GM18511 (cell line): ENCODE results near the gene TNRC18.
"Not testable (repeated sequence)": the region's sequence is repeated elsewhere in the genome, so short reads cannot be mapped to it uniquely, and the experiment has no call there.

ENCODE experiments used
- ATAC-seq: cut with Tn5 transposase; IDR thresholded peaks from one replicate; pipeline ENCODE4 v1.9.1; 2021; ENCODE audit warnings: mild to moderate bottlenecking, moderate library complexity; ENCODE audit not compliant: unreplicated experiment

Gene TNRC18, protein sequence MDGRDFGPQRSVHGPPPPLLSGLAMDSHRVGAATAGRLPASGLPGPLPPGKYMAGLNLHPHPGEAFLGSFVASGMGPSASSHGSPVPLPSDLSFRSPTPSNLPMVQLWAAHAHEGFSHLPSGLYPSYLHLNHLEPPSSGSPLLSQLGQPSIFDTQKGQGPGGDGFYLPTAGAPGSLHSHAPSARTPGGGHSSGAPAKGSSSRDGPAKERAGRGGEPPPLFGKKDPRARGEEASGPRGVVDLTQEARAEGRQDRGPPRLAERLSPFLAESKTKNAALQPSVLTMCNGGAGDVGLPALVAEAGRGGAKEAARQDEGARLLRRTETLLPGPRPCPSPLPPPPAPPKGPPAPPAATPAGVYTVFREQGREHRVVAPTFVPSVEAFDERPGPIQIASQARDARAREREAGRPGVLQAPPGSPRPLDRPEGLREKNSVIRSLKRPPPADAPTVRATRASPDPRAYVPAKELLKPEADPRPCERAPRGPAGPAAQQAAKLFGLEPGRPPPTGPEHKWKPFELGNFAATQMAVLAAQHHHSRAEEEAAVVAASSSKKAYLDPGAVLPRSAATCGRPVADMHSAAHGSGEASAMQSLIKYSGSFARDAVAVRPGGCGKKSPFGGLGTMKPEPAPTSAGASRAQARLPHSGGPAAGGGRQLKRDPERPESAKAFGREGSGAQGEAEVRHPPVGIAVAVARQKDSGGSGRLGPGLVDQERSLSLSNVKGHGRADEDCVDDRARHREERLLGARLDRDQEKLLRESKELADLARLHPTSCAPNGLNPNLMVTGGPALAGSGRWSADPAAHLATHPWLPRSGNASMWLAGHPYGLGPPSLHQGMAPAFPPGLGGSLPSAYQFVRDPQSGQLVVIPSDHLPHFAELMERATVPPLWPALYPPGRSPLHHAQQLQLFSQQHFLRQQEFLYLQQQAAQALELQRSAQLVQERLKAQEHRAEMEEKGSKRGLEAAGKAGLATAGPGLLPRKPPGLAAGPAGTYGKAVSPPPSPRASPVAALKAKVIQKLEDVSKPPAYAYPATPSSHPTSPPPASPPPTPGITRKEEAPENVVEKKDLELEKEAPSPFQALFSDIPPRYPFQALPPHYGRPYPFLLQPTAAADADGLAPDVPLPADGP (N-terminal part only)

DNA sequence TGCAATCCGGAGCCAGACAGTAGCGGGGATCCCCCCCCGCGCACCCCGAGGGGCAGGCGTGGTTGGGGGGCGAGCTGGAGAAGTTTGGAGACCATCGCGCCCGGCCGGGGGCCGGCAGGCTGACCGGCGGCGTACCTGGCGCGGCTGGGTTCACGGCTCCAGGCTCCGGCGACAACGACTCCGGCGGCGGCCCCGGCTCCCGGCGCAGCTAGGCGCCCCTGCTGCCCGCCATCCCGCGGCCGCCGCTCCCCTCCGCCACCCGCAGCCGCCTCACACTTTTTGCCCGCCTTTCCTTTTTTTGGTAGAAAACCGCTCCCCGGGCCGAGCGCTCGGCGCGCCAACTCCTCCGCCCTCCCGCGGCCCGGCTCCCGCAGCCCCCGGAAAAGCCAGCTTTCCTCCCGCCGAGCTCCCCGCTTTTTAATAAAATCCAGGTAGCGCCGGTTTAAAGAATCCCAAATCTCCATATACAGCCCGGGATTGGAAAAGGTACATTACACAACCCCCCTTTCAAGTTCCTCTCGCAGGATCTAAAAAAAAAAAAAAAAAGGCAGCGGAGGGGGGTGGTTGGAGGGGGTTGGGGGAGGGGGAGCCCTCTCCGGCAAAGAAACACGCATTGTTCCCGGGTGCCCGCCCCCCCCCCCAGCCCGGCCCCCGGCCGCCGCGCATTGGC, at the start of gene TNRC18:
TSS of gene TNRC18 (minus strand) at position 529 of the 670 bp plus-strand sequence. CDS start 2,588 bp downstream, outside the sequence.
- ATAC-seq, result no peak

DNA sequence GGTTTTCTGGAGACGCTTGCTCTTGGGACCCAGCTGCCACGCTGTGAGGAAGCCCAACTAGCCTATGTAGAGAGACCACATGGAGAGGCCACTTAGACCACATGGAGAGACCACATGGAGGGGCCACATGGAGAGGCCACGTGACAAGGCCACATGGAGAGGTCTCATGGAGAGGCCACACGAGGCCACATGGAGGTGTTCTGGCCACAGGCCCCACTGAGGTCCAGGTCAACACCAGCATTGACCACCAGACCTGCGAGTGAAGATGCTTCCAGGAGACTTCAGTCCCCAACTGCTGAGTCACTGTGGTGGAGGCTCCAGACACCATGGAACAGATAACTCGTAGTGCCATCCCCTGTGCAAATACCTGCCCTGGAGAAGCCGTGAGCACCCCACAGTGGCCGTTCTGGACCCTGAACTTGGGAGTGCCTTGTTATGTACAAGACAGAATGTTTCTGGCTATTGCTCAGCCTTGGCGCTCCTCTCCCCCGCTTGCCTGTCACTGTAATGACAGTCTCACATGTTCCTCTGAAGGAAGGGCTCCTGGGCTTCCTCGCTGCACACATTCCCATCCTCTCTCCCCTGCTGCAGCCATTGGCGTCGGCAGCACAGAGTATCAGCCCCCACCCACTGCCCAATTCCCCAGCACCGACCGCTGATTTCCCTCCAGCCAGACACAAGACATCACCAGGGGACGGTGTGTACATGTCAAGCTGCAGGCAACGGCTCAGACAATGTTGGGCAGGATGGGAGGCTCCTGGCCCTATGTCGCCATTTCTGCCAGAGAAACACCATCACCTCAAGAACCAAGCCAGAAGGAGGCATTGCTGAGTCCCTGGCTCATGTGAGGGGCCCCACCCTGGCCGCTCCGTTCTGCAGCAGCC, 49.0 kb upstream of the TNRC18 start:
- ATAC-seq, result no peak

DNA sequence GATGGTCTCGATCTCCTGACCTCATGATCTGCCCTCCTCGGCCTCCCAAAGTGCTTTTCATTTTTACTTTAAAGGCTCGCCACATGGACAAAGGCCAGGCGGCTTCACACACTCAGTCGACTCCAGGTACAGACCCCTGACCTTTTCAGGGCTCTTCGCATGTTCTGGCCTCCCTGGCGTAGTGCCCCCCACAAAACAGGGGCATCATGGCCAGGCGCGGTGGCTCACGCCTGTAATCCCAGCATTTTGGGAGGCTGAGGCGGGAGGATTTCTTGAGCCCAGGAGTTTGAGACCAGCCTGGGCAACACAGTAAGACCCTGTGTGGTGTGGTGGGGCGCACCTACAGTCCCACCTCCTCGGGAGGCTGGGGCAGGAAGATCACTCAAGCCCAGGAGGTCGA, 48.0 kb upstream of the TNRC18 start:
- not testable (repeated sequence) for ATAC-seq

DNA sequence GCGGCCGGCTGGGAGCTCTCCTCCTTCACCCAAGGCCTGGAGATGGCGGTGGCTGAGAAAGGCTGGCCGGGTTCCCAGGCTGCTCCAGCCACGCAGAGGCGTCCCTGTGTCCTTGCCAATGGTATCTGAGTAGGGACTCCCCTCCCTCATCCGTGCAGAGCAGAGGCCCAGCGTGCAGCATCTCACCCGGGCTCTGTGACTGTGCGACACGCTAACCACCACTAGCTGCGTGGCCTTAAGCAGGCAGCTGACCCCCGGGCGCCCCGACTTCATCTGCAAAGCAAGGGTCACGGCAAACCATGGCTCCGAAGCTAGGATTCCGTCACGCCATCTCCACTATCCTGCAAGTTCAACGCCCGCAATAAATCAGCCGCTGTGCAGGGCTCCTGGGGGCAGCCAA, 47.2 kb upstream of the TNRC18 start:
- ATAC-seq, result no peak

DNA sequence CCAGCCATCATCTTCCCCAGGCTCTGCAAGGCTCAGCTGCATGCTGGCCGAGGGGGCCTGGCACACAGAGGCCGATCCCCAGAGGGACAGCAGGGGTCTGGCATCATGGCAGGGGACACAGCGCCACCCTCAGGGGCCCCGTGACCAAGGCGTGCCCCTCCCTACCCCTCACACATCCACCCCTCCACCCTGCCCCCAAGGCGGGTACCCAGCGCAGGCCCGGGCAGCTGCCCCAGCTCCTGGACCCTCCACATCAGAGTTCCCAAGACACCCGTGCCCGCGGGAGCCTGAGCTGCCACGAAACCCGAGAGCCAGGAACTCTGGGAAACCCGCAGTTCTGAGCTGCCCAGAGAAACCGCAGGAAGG, 46.5 kb upstream of the TNRC18 start:
- ATAC-seq, result no peak

DNA sequence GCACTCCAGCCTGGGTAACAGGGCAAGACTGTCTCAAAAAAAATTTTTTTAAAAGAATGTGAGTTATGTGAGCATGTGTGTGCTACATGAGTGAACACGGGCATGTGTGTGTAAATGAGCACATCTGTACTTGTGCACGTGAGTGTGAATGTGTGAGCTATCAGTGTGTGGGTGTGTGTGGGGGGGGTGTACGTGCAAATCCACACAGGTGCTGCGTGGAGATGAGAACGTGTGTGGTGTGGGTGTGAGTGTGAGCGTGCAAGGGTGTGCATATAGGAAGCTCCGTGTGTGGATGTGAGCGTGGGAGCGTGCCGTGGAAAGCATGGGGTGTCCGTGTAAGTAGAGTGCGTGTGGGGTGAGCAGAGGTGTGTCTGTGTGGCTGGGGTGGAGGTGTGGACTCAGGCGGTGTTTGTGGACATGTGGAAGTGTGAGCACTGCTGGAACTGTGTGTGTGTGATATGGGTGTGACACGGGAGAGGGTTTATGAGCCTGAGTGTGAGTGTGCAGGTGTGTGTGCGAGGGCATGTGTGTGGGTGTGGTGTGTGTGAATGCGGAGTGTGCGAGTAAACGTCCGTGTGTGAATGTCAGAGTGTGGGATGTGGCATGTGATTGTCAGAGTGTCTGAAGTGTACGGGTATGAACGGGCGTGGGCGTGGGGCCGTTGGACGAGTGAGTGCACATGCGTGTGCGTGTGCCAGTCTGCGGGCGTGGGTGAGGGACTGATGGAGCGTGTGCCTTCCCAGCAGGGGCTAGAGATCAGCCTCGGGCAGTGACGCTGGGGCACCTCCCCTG, 45.9 kb upstream of the TNRC18 start:
- no peak for ATAC-seq

DNA sequence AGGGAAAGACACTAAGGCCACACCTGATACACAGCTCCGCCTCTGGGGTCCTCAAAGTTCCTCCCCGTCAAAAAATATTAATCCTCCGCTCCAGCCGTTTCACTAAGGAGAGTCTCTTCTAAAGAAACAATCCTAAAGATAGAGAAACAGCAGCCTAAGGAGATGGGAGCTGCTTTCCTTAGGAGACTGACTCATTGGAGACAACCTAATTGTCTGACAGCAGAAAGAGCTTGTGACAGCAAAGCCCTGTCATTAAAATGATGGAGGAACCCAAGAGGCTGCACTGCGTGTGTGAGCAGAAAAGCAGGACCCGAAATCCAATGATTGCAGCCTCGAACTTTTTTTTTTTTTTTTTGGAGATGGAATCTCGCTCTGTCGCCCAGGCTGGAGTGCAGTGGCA, 44.0 kb upstream of the TNRC18 start:
- no peak for ATAC-seq

DNA sequence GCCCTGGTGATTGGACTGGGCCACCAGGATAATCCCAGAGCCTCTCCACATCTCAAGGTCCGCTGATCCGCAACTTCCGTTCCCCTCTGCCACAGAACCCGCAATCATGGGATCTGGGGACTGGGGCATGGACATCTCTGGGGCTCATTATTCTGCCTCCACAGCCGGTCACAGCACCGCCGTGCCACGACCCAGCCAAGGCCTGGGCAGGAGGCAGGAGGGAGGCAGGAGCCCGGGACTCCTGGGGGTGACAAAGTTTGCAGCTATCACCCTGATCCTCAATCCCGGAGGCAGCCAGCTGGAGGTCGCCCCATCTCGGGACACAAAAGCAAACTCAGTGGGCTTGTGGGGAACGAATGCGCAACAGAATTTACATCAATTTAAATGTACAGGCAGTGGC, 42.9 kb upstream of the TNRC18 start:
- no peak for ATAC-seq

DNA sequence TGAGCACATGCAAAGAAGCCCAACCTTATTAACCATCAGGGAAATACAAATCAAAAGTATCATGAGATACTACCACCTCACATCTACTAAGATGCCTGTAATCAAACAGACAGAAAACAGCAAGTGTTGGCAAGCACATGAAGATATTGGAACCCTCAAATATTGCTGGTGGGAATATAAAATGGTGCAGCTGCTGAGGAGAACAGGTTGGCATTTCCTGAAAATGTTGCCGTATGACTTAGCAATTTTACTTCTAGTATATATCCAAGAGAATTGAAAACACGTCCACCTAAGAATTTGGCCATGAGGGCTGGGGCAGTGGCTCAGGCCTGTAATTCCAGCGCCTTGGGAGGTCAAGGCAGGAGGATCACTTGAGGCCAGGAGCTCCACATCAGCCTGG, 39.4 kb upstream of the TNRC18 start:
- ATAC-seq, result no peak

DNA sequence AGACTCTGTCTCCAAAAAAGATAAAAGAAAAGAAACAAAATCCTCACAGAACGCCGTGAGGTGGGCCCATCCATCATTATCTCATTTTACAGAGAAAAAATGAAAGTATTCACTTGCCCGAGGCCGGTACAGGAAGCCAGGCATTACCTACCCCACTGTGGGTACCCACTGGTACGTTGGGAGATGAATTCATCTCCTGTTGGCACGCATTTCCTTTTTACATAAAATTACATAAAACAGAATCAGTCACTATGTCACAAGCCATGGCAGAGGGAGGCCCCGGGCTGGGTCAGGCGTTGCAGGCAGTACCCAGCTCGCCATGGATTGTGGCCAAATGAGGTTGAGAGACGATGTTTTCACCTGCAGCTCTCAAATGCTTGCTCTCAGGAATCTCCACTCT, 38.6 kb upstream of the TNRC18 start:
- ATAC-seq, result no peak

DNA sequence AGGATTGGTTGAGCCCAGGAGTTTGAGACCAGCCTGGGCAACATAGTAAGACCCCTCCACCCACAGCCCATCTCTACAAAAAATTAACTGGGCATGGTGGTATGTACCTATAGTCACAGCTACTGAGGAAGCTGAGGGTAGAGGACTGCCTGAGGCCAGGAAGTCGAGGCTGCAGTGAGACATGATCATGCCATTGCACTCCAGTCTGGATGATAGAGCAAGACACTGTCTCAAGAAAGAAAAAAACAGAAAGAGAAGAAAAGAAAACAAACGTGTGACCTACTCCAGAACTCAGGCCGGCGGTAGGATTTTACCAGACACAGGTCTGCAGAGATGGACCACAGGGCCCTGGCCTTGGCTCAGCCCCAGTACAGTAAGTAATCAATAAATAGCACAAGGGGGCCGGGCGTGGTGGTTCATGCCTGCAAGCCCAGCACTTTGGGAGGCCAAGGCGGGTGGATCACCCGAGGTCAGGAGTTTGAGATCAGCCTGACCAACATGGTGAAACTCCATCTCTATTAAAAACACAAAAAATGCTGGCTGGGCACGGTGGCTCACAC, 35.4 kb upstream of the TNRC18 start:
- ATAC-seq, result no peak

DNA sequence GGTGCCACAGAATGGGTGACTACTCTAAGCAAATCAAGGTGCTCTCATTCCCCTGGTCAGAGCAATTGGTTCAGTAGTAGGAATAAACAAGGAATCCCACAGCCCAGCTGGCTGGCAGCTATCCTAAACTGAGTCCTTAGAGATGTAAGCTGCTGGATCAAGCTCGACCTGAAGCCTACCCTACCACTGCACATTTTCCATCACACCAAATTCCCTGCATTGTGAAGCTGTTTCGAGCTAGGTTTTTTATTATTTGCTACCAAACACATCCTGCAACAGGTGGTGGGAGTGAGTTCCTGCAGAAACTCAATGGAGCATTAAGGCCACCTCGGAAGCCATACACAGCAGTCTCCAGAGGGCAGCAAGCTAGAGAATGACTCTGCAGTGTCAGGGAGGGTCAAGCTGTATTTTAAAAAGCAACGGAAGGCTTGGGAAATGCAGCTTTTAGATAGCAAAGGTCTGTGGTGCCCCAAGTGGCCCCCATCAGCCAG, 33.7 kb upstream of the TNRC18 start:
- ATAC-seq, result no peak

DNA sequence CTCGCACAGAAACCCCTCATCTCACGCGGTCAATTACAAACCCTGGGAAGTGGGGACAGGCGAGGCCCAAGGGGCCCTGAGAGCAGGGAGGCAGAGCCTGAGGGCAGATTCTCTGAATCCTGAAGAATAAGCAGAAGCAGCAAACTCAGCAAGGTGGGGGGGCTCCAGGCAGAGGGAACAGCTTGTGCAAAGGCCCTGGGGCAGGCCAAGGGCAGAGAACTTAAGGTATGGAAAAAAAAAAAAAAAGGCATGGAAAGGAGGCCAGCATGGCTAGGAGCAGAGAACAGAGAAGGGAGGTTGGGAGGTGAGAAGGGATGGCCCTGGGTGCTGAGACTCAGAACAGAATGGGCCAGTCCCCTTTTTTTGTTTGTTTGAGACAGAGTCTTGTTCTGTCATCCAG, 32.8 kb upstream of the TNRC18 start:
- ATAC-seq, result no peak

DNA sequence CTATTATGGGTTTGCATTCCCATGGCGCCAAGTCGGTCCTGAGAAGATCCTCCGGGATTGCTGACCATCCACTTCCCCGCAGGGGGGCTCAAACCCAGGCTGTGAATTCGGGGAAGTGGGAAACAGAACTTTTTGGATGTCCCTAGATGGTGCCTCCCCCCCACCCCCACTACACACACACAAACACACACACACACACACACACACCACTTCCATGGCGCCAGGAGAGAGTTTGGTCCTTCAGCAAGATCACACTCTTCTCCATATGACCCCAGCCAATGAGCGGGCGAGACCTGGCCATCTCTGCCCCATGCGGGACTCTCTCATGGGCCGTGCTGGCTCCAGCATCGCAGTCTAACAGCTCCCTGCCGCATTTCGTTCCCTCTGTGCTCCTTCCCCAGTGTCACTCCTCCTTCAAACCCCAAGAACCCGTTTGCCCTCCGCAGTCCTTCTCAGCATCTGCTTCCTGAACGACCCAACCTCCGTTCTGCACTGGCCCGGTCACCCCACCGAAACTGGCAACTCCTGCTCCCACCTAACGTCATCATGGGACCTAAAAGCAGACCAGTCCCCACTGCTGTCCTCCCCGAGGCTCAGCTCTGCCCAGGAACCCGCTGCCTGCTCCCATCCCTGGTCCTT, 32.1 kb upstream of the TNRC18 start:
- no peak for ATAC-seq

DNA sequence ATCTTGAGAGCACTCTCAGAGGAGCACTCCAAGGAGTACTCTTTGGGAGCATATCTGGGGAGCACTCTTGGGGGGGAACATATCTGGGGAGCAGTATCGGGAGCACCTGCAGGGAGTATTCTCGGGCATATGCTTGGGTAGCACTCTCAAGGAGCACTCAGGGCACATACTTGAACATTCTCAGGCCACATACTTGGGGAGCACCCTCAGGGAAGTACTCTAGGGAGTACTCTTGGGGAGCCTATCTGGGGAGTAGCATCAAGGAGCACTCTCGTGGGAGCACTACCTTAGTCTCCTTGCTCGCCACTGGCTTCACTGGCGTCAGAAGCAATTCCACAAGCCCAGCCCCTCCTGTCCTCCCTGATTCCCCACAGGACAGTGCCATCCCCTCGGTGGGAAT, 31.5 kb upstream of the TNRC18 start:
- no peak for ATAC-seq

DNA sequence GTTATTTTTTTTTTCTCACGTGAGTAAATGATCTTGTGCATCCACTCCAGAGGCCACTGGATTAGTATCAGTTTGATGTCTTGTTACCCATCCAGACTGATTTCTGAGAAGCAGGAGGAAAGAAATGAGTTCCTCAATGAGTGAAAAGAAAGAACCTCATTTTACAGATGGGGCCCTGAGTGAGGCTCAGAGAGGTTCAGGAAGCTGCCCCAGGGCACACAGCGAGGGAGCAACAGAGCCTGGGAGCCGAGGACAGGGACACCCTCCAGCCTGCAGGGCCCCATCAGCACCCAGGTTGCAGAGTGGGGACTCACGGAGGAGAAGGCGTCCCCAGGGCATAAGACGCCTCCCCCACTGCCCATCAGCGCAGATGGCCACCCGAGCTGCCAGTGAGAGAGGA, 30.9 kb upstream of the TNRC18 start:
- no peak for ATAC-seq

DNA sequence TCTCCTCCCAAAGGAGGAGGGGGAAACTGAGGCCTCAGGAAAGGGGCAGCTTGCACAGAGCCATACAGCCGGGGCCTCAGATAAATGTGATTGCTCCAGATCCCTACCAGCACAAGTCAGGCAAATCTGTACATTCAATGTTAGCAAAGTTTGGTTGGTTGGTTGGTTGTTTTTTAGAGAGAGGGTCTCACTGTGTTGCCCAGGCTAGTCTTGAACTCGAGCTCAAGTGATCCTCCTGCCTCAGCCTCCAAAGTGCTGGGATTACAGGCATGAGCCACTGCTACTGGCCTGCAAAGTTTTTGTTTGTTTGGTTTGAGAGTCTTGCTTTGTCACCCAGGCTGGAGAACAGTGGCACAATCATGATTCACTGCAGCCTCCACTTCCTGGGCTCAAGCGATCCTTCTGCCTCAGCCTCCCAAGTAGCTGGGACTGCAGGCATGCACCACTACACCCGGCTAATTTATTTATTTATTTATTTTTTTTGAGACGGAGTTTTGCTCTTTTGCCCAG, 30.0 kb upstream of the TNRC18 start:
- ATAC-seq, result no peak

DNA sequence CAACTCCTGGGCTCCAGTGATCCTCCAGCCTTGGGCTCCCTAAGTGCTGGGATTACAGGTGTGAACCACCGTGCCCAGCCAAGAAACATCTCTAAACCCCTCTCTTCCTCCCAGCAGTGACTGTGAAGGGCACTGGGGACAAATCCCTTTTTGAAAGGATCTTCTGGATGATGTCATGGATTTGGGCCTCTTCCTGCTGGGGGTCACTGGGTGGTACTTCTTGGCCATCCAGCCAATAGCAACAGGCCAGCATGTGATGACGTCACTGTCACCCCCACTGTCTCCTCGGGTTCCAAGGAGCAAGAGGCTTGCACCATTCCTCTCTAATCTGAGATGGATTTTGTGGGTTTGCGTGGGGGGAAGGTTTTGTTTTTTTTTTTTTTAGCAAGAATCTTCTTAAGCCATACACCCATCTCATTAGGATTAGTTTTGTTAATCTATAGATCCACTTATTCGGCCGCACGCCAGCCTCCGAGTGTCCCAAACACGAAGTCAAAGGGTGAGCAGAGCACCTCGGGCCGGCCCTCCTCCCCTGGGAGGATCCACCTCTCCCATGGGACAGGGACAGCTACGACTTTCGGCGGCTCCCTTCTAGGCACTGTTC, 29.4 kb upstream of the TNRC18 start:
- no peak for ATAC-seq
